ENCODE measurements around the gene ZFPM1.
A peak's percentile ranks its signal among the peaks of the same experiment; 100 is the strongest.

The ZFPM1 gene

GRCh38 chr16:88467541-88467944 is 14.5 kb downstream of the ZFPM1 start:
- DNase-seq, result no peak

GRCh38 chr16:88468275-88469129 is 15.4 kb downstream of the ZFPM1 start:
- peak in 1 of 5 experiments; percentile 28 for DNase-seq

- DNase-seq, result peak in 2 of 5 experiments; percentile 35 to 76
Observed at GRCh38 chr16:88469615-88470395, 16.7 kb downstream of the ZFPM1 start.

GRCh38 chr16:88470396-88470680 is 17.3 kb downstream of the ZFPM1 start:
- DNase-seq, result peak in 2 of 5 experiments; percentile 25 to 78

GRCh38 chr16:88470696-88471095 is 17.6 kb downstream of the ZFPM1 start:
- peak in 2 of 5 experiments; percentile 28 to 73 for DNase-seq

GRCh38 chr16:88471115-88471514 is 18.0 kb downstream of the ZFPM1 start:
- no peak for DNase-seq

GRCh38 chr16:88471575-88471974 is 18.5 kb downstream of the ZFPM1 start:
- no peak for DNase-seq

- DNase-seq, result no peak
Observed at GRCh38 chr16:88472069-88472468, 19.0 kb downstream of the ZFPM1 start.

GRCh38 chr16:88472637-88473205 is 19.6 kb downstream of the ZFPM1 start:
- no peak for DNase-seq

- DNase-seq, result no peak
Observed at GRCh38 chr16:88473666-88474534, 20.8 kb downstream of the ZFPM1 start.

GRCh38 chr16:88475037-88475436 is 22.0 kb downstream of the ZFPM1 start:
- no peak for DNase-seq

GRCh38 chr16:88476203-88476602 is 23.1 kb downstream of the ZFPM1 start:
- no peak for DNase-seq

GRCh38 chr16:88476817-88477397 is 23.8 kb downstream of the ZFPM1 start:
- no peak for DNase-seq

- peak in 1 of 5 experiments; percentile 48 for DNase-seq
Observed at GRCh38 chr16:88477631-88478519, 24.8 kb downstream of the ZFPM1 start.

GRCh38 chr16:88478889-88479792 is 26.1 kb downstream of the ZFPM1 start:
- DNase-seq, result no peak

- DNase-seq, result peak in 1 of 5 experiments; percentile 48
Observed at GRCh38 chr16:88479793-88480760, 27.0 kb downstream of the ZFPM1 start.

GRCh38 chr16:88480829-88481228 is 27.7 kb downstream of the ZFPM1 start:
- no peak for DNase-seq

GRCh38 chr16:88481851-88482250 is 28.8 kb downstream of the ZFPM1 start:
- DNase-seq, result no peak

All from T-helper 2 cell (primary cell).